ENCODE measurements around the gene ZNF335.
"Not testable (repeated sequence)": the region's sequence is repeated elsewhere in the genome, so short reads cannot be mapped to it uniquely, and the experiment has no call there.

The ZNF335 gene

GRCh38 chr20:45933266-45934045, 38.5 kb downstream of the ZNF335 start:
- DNase-seq, result peak; percentile 32

- not testable (repeated sequence) for DNase-seq
Measured at GRCh38 chr20:45931680-45932079, 40.3 kb downstream of the ZNF335 start.

- no peak for DNase-seq
Measured at GRCh38 chr20:45927071-45927878, 44.7 kb downstream of the ZNF335 start.

GRCh38 chr20:45926731-45927070, 45.3 kb downstream of the ZNF335 start:
- DNase-seq, result no peak

GRCh38 chr20:45925821-45926506, 46.0 kb downstream of the ZNF335 start:
- no peak for DNase-seq

GRCh38 chr20:45924391-45925261, 47.4 kb downstream of the ZNF335 start:
- DNase-seq, result no peak

GRCh38 chr20:45921337-45922189, 50.4 kb downstream of the ZNF335 start:
- no peak for DNase-seq

GRCh38 chr20:45920462-45921336, 51.3 kb downstream of the ZNF335 start:
- no peak for DNase-seq

GRCh38 chr20:45919542-45920399, 52.2 kb downstream of the ZNF335 start:
- DNase-seq, result no peak

GRCh38 chr20:45918779-45919537, 53.0 kb downstream of the ZNF335 start:
- DNase-seq, result no peak

GRCh38 chr20:45918182-45918737, 53.7 kb downstream of the ZNF335 start:
- no peak for DNase-seq

- DNase-seq, result no peak
Measured at GRCh38 chr20:45917790-45918141, 54.2 kb downstream of the ZNF335 start.

- no peak for DNase-seq
Measured at GRCh38 chr20:45913116-45913515, 58.9 kb downstream of the ZNF335 start.

- no peak for DNase-seq
Measured at GRCh38 chr20:45912344-45912682, 59.7 kb downstream of the ZNF335 start.

GRCh38 chr20:45911486-45912343, 60.3 kb downstream of the ZNF335 start, which contains the start of gene PLTP:
PLTP (minus strand) TSS chr20:45912155; CDS start chr20:45911452, 703 bp downstream.
- DNase-seq, result peak; percentile 21

- DNase-seq, result peak; percentile 73
Measured at GRCh38 chr20:45910670-45911485, 61.1 kb downstream of the ZNF335 start.

Data from effector CD4-positive, alpha-beta T cell (primary cell).